ENCODE measurements around the gene SBK1. TPM values are rescaled to one million over a fixed set of nuclear protein-coding genes. Genes with fewer than 3 reads are reported as not detected.
"Not testable (repeated sequence)": the region's sequence is repeated elsewhere in the genome, so short reads cannot be mapped to it uniquely, and the experiment has no call there.

SBK1 gene
- total RNA-seq, 2 donors from 2014 or later: 0.81 to 0.92 TPM

GRCh38 chr16:28321700-28322411 is 29.5 kb downstream of the SBK1 start:
- peak; percentile 57 for TF ChIP-seq CTCF (IDR thresholded peaks at IDR 0.05)
- Histone ChIP-seq H3K4me1 (ENCODE audit: control insufficient read depth in 1 of 2, low read depth in 2 of 2) (no peaks in the 10 kb centered on the region), H3K36me3 (no peaks in the 10 kb centered on the region), H3K27me3 (replicated peaks; ENCODE audit: insufficient read depth) (no peaks in the 10 kb centered on the region), H3K4me3 (no peak overlapping the region), H3K27ac (no peak overlapping the region), H3K9me3 (no peaks in the 10 kb centered on the region)
- DNase-seq (ENCODE audit: low spot score) (no peak), ATAC-seq (ENCODE audit: insufficient number of reproducible peaks, low FRiP score, low read depth) (no peak)

- no peak for ATAC-seq (ENCODE audit: insufficient number of reproducible peaks, low FRiP score, low read depth)
- H3K4me1 ChIP-seq (ENCODE audit: control insufficient read depth in 1 of 2, low read depth in 2 of 2): no peaks in the 10 kb centered on the region
- no peak overlapping the region for H3K27ac ChIP-seq
- no peak overlapping the region for H3K4me3 ChIP-seq
- DNase-seq (ENCODE audit: low spot score): no peak
- H3K27me3 ChIP-seq (replicated peaks; ENCODE audit: insufficient read depth): no peaks in the 10 kb centered on the region
- H3K36me3 ChIP-seq: no peaks in the 10 kb centered on the region
- TF ChIP-seq CTCF (IDR thresholded peaks at IDR 0.05): no peak
- H3K9me3 ChIP-seq: no peaks in the 10 kb centered on the region
Measured at GRCh38 chr16:28324235-28324886, 32.0 kb downstream of the SBK1 start.

- no peaks in the 10 kb centered on the region for H3K27me3 ChIP-seq (replicated peaks; ENCODE audit: insufficient read depth)
- H3K4me1 ChIP-seq (ENCODE audit: control insufficient read depth in 1 of 2, low read depth in 2 of 2): no peaks in the 10 kb centered on the region
- H3K27ac ChIP-seq: no peak overlapping the region
- no peak overlapping the region for H3K4me3 ChIP-seq
- DNase-seq (ENCODE audit: low spot score) (no peak), ATAC-seq (ENCODE audit: insufficient number of reproducible peaks, low FRiP score, low read depth) (no peak)
- TF ChIP-seq CTCF (IDR thresholded peaks at IDR 0.05): no peak
- no peaks in the 10 kb centered on the region for H3K9me3 ChIP-seq
- no peaks in the 10 kb centered on the region for H3K36me3 ChIP-seq
Measured at GRCh38 chr16:28324887-28325279, 32.6 kb downstream of the SBK1 start.

- Histone ChIP-seq H3K4me1 (ENCODE audit: control insufficient read depth in 1 of 2, low read depth in 2 of 2) (no peaks in the 10 kb centered on the region), H3K9me3 (no peaks in the 10 kb centered on the region), H3K4me3 (no peak overlapping the region), H3K27me3 (replicated peaks; ENCODE audit: insufficient read depth) (no peaks in the 10 kb centered on the region), H3K36me3 (no peaks in the 10 kb centered on the region), H3K27ac (no peak overlapping the region)
- ATAC-seq (ENCODE audit: insufficient number of reproducible peaks, low FRiP score, low read depth): no peak
- no peak for DNase-seq (ENCODE audit: low spot score)
- TF ChIP-seq CTCF (IDR thresholded peaks at IDR 0.05): peak; percentile 64
Measured at GRCh38 chr16:28326881-28327610, 34.7 kb downstream of the SBK1 start.

- H3K27me3 ChIP-seq (replicated peaks; ENCODE audit: insufficient read depth); H3K36me3 ChIP-seq; DNase-seq (ENCODE audit: low spot score); H3K4me1 ChIP-seq (ENCODE audit: control insufficient read depth in 1 of 2, low read depth in 2 of 2); H3K4me3 ChIP-seq; H3K9me3 ChIP-seq; H3K27ac ChIP-seq; ATAC-seq (ENCODE audit: insufficient number of reproducible peaks, low FRiP score, low read depth): not testable (repeated sequence)
Measured at GRCh38 chr16:28330232-28330631, 37.9 kb downstream of the SBK1 start.

- H3K9me3 ChIP-seq; H3K27ac ChIP-seq; H3K27me3 ChIP-seq (replicated peaks; ENCODE audit: insufficient read depth); H3K36me3 ChIP-seq; H3K4me1 ChIP-seq (ENCODE audit: control insufficient read depth in 1 of 2, low read depth in 2 of 2); DNase-seq (ENCODE audit: low spot score); H3K4me3 ChIP-seq; ATAC-seq (ENCODE audit: insufficient number of reproducible peaks, low FRiP score, low read depth): not testable (repeated sequence)
Measured at GRCh38 chr16:28330981-28331380, 38.7 kb downstream of the SBK1 start.

- H3K36me3 ChIP-seq: not testable (repeated sequence)
Measured at GRCh38 chr16:28332632-28333031, 40.3 kb downstream of the SBK1 start.

GRCh38 chr16:28335678-28336077 is 43.4 kb downstream of the SBK1 start:
- ATAC-seq (ENCODE audit: insufficient number of reproducible peaks, low FRiP score, low read depth); H3K36me3 ChIP-seq; H3K27ac ChIP-seq; H3K27me3 ChIP-seq (replicated peaks; ENCODE audit: insufficient read depth); H3K9me3 ChIP-seq; H3K4me3 ChIP-seq; DNase-seq (ENCODE audit: low spot score); H3K4me1 ChIP-seq (ENCODE audit: control insufficient read depth in 1 of 2, low read depth in 2 of 2): not testable (repeated sequence)

More at GRCh38 chr16:28332632-28333031, 40.3 kb downstream of the SBK1 start:
- DNase-seq (ENCODE audit: low spot score); H3K27me3 ChIP-seq (replicated peaks; ENCODE audit: insufficient read depth); ATAC-seq (ENCODE audit: insufficient number of reproducible peaks, low FRiP score, low read depth); H3K27ac ChIP-seq; H3K4me3 ChIP-seq; H3K9me3 ChIP-seq; H3K4me1 ChIP-seq (ENCODE audit: control insufficient read depth in 1 of 2, low read depth in 2 of 2): not testable (repeated sequence)
